Putamen (tissue), 1 donor: ENCODE data around the gene AGPAT4.

Experiments used
- DNase-seq: peaks from one replicate; pipeline ENCODE4 v3.0.0-alpha.2; 2016; ENCODE audit warnings: low spot score

AGPAT4 gene

DNA sequence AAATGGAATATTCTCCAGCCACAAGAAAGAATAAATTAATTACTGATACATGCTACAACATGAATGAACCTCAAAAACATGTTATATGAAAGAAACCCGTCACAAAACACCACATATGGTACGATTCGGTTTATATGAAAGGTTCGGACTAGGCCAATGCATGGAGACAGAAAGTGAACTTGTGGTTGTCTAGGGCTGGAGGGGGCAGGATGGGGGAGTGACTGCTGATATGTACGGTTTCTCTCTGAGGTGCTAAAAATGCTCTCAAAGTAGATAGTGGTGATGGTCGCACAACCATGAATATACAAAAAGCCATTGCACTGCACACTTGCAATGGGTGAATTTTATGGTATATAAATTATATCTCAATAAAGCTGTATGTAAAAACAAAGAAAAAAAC is 18.3 kb downstream of the AGPAT4 start:
- no peak for DNase-seq

DNA sequence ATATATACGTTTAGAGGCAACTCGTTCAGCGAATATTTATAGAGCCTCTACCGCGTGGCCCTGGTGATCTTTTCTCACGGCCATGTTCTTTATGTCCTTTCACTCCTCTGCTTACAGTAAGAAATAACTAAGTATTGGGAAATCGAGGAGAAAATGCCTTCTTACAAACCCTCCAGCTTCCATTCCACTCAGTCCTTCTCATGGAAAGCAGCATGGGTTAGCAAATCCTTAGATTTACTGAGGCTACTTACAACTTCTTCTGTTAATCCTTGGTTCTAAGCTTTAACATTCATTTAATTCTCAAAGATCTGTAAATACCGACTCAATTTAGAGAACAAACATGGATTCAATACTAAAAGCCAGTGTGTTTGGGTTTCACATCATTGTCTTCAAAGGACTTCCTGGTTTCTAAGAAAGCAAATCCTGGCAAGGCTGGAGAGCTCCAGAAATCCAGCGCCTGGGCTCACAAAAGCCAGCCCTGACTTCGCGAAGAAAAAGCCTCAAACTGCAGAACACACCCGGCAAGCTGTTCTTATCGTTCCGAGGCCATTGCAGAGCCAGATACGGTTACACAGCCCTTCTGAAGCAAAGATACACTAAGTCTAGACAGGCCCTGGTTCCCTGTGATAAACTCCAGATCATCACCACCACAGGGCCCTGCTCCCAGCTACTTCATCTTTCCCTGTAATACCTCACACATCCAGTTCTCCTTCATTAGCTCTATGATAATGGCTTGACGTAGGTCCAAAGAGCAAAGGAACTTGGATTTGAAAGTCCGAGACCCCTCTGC is 19.2 kb downstream of the AGPAT4 start:
- DNase-seq: no peak

DNA sequence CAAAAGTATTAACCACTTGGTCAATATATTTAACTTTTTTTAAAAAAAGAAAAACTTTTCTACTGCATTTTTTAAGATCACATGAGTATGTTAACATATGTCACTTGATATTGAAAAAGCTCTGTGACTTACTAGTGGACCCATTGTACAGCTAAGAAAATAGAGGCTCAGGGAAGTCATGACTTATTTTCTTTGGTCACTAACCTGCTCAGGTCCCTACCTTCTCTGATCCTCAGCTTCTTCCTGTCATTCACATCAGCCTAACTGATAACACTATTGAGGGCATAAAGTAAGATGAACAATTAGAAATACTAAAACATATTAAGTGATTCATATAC is 19.8 kb downstream of the AGPAT4 start:
- DNase-seq: no peak

DNA sequence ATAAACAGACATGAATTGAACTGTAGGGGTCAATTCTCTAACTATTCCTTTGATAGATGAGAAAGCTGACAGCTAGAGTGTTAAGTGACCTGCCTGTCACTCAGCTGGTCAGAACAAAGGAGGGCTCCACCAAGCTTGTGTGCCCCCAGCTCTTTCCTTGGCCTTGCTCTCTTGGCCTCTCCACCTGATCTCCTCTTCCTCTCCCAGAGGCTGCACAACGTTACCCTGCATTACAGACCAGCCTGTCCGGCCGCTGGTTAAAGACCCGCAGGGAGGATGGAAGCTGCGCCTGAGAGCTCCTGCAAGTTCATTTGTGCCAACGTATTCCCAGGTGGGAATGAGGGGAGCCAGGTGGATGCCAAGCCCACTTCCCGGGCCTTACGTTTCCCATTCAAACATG is 22.5 kb downstream of the AGPAT4 start:
- DNase-seq: no peak

- no peak for DNase-seq
These were observed 24.5 kb downstream of the AGPAT4 start for GRCh38 chr6:161249327-161249726.

DNA sequence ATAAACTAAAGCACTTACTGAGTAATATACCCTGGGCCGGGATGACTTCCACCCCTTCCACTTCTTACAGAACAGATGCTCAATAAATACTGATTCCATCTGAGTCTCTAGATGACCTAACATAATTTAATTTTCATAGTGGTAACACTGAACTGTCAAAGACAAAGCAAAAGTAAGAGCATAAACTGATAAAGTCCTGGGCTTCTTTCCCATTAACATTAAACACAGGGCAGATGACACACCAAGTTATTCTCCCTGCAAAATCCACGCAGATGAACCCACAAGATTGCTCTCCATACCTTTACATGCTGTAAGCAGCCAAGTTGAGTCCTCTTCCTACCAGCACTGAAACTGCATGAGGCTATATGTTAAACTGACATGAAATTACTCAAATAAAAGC is 27.1 kb downstream of the AGPAT4 start:
- no peak for DNase-seq

DNA sequence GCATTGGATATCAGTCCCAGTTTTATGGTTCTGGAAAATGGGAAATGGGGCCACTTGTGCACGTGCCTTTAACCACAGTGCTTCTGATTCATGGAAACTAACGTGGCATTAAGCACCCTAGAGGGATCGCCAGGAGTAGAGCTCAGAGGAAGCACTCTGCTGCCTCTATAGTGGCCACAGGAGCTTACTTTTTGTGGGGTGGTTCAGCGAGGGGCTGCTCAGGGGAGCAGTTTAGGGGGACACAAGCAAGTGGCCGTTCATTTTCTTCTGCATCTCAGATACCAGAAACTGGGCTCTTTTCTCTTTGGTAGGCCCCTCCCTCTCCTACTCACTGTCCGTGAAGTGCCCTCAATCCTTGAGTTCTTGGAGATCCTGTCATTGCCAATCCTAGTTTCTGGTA is 28.5 kb downstream of the AGPAT4 start:
- no peak for DNase-seq

DNA sequence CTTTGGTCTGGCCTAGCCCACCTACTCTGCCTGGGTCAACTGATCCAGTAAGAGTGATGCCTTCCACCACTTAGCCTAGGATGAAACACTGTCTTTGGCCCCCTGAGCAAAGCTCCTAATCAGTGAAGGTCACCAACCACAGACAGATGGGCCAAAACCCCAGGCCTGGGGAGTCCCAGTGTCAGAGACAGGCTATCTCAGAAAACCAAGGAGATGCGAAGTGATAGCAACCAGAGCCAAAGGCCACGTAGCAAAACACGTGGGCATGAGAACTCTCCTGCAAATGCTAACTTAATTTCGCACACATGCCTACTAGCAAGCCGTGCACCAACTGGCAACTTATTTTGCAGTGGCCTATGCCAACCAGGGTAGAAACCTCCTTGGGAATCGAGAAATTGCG is 29.1 kb downstream of the AGPAT4 start:
- no peak for DNase-seq

DNA sequence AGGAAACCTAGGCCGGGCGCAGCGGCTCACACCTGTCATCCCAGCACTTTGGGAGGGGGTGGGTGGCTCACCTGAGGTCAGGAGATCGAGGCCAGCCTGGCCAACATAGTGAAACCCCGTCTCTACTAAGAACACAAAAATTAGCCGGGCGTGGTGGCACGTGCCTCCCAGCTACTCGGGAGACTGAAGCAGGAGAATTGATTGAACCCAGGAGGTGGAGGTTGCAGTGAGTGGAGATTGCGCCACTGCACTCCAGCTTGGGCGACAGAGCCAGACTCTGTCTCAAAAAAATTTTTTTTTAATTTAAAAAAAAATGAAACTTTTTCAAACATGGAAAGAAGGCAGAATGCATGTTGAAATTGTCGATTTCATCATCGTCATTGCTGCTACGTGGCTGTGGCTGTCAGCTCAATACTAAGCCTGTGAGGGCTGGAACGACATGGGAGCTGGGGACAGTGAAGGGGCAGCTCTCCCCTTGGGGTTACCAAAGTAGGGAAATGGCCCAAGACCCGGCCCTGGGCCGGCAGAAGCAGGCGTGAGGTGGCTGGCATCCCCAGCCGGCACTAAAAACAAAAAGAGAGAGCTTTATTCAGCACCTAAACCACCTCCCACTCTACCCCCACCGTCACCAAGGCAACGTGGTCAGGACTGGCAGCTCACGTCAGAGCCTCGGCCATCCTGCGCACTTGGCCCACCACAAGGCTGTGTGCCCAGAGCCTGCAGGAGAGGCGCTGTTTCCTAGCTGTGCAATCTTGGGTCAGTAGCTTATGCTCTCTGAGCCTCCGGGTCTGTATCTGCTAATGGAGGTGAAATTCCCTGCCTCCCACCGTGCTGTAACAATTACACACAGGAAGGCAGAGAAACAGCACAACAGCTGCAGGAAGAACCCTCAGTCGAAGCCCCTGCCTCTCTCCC is 30.8 kb downstream of the AGPAT4 start:
- peak; percentile 52 for DNase-seq

DNA sequence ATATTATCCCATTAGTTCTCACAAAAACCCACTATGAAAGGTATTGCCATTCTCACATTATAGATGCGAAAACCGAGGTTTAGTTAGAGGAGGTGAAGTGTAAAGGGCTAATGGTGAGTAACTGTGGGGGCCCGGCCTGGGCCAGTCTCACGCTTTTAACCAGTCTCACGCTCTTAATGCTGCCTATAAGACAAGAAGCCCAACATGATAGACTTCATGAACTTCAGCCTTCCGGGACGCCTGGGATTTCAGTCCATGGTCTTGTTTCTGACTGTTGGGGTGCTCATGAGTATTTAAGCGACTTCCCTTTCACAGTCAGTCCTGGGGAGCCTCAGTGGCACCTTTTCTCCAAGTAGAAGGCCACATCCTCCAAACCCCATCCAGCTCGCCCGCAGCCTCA is 31.7 kb downstream of the AGPAT4 start:
- no peak for DNase-seq

DNA sequence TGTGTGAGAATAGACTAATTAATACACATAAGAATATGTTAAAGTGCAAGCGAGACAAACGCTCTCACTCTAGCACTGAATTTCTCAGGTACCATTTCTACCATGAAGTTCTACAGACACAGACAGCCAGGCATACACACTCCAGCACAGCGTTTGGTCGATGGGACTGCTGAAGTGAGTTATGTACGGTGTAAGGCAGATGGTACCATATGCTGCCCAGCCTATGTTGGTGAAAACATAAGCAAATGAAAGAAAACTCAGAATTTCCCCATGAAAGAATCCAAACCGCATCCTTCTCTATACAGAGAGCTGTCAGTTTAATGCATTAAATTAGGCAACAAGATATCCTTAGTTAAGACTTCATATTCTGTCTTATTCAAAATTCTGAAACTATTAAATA is 34.9 kb downstream of the AGPAT4 start:
- no peak for DNase-seq

DNA sequence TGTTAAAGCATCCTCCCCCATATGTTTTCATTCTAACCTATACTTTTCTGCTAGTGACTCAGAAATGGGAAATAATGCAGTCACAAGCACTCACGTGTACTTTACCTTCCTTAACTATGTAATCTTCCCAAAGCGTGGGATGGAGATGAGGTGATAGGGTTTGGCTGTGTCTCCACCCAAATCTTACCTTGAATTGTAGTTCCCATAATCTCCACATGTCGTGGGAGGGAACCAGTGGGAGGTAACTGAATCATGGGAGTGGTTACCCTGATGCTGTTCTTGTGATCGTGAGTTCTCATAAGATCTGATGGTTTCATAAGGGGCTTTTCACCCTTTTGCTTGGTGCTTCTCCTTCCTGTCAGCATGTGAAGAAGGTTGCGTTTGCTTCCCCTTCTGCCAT is 35.4 kb downstream of the AGPAT4 start:
- peak; percentile 73 for DNase-seq

DNA sequence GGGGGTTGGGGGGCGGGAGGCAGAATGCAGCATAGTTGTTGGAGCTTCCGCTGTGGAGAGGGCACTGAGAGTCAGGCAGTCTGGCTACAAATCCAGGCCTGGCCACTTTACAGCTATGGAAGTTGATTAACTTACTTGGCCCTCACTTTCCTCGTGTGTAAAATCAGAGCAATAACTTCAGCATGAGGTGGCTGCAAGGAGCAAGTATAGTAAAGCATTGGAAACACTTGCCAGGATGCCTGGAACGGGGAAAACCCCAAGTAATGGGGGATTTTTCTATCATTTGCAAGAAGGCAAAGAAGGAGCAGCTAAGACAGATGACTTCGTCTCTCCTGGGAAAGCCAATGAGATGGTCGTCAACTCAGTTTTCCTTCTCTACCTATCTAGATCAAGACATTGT is 35.8 kb downstream of the AGPAT4 start:
- no peak for DNase-seq

DNA sequence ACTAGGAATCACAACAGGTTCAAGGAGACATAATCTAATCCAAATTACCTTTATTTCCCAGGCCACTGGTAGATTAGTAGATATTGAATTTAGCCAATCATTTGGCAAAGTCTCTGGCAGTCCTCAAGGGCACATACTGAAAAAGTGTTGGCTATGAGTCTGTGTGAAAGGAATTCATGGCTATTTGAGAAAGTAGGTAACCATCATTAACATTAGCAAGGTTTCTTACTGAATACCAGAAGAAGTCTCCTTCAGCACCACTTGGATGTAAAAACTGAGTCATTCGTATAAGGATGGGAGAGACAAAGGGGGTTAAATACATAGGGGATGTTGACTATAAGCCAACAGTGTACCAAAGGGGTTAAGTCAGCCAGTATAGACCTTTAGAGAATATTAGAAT is 36.7 kb downstream of the AGPAT4 start:
- DNase-seq: no peak

DNA sequence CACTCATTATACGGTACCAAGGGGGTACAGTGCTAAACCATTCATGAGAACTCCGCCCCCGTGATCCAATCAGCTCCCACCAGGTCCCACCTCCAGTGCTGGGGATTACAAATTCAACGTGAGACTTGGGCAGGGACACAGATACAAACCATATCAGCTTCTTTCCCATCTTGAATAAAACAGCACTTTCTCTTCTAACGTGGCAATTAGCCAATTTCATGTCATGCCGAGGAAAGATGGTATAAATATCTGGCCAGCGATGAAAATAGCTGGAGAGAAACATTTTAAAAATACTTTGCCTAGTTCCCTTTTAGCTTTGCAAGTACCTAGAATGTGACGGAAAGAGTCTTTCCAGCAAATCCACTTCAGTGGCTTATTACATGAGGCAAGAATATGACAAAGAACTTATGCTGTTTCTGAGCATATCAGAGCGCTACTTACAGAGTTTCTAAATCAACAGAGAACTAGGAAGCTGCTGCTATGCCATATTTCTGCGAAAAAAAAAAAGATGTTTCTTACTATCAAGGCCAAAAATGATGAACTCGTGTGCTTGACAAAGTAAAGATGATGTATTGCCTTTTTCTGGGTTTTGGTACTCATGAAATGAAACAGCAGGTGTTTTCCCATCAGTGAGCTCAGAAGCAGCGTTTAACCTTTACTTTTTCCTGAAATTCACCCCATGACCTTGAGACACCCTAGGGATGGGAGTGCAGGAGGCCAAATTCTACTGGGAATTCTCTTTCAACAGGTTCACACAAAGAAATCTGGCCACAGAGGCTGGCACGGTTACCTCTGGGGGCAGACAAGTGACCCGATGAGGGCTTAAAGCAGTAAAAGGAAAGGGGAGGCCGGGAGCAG is 37.9 kb downstream of the AGPAT4 start:
- DNase-seq: no peak

DNA sequence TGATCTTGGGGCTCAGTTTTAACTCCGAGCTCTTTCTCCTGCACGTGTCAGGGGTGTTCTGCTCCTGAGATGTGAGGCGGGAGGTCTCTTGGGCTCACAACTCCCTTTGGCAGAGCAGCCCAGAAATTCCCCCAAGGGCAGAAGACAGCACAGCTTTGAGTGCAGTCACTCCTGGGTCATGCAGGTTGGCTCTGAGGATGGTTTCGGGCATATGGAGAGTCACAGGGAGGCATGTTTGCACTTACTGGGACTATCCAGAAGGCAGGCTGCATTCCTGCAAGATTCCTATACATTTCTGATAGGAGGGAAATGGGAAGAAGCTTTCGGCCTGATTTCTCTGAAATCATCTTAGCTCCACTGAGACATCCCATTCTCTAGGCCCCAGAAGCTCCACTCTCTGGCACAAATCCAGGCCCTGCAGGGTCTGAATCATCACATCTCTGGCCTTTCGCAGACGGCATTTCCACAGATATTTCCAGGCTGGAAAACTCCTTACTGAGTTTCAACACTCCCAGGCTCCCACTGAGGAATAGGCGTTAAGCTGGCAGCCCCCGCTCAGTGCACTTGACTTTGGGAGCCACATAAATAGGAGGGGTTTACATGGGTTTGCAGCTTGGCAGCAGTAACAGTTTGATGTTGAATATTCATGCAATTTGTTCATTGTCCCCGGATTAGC is 39.7 kb downstream of the AGPAT4 start:
- DNase-seq: peak; percentile 75

GRCh38 chr6:161232467-161232866 is 41.4 kb downstream of the AGPAT4 start:
- no peak for DNase-seq

DNA sequence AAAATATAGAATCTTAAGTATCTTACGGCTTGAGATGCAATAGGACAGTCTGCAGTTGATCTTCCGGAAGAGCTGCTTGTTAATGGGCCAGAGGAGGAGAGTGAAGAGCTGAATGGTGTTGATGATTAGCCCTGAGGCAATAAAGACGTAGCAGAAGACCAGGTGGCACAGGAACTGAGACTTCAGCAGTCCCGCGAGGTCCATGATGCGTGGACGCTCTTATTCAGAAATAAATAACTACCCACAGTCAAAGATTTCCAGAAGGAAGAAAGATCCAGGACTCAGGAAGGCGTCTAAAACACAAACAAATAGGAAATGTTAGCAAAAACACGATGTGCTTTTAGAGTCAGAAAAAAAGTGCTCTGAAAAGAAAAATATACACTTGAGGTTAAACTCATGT is 41.9 kb downstream of the AGPAT4 start:
- no peak for DNase-seq

GRCh38 chr6:161230339-161230738 is 43.5 kb downstream of the AGPAT4 start:
- DNase-seq: no peak

GRCh38 chr6:161228921-161229591 is 44.8 kb downstream of the AGPAT4 start:
- peak; percentile 63 for DNase-seq

DNA sequence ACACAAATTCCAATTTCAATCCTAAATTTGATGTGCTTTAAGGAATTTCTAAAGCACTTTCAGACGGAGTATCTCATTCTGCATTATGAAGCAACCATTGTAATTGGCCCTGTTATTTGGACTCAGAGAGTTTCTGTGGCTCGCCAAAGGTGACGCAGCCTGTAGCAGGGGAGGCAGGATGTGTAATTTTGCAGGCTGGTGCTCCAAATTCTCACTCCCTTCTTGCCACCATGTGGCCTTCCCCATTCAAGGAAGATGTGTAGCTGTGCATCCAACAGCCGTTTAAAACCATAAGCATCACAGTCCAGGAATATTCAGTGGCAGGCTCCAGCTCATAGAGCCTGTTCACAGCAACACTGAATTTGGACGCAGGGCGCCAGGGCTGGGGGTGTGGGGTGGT is 45.8 kb downstream of the AGPAT4 start:
- DNase-seq: no peak
